GM19239 (cell line): ENCODE measurements around the gene NOB1.
A peak's percentile ranks its signal among the peaks of the same experiment; 100 is the strongest.

Source experiments
- DNase-seq: peaks from one replicate; pipeline ENCODE4 v3.0.0; 2011; ENCODE audit warnings: low spot score; ENCODE audit not compliant: insufficient read length
- FAIRE-seq: peaks from 2 replicates; lab custom pipeline; 2011; peaks lifted over from hg19 to GRCh38; lab: Jason Lieb, UNC

Gene NOB1

DNA sequence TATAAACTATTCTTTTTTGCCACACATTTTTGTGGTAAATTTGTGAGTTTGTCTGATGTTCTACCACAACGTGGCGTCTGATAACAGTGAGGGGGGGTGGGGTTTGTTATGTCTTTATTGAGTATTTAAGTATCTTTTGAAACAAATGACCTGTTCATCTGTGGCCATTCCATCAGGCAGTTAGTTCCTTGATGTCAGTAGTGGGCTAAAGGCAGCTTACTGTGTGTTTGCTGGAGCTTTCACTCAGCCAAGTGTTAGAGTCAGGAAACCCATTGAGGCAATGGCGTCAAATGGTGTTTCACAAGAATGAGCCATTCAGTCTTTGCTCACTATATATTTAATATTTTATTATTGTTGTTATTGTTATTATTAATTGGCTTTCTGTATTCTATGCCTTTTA is 56.3 kb downstream of the NOB1 start:
- no peak for DNase-seq
- FAIRE-seq, result no peak

DNA sequence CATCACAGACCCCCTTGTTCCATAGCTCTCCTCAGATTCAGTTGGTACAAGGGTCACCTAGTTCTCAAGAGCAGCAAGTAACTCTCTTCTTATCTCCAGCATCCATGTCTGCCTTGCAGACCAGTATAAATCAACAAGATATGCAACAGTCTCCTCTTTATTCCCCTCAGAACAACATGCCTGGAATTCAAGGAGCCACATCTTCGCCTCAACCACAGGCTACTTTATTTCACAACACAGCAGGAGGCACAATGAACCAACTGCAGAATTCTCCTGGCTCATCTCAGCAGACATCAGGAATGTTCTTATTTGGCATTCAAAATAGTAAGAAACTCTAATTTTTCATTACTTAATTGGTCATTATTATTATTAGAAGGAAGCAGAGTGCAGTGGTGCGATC is 60.8 kb downstream of the NOB1 start:
- FAIRE-seq (no peak), DNase-seq (no peak)

DNA sequence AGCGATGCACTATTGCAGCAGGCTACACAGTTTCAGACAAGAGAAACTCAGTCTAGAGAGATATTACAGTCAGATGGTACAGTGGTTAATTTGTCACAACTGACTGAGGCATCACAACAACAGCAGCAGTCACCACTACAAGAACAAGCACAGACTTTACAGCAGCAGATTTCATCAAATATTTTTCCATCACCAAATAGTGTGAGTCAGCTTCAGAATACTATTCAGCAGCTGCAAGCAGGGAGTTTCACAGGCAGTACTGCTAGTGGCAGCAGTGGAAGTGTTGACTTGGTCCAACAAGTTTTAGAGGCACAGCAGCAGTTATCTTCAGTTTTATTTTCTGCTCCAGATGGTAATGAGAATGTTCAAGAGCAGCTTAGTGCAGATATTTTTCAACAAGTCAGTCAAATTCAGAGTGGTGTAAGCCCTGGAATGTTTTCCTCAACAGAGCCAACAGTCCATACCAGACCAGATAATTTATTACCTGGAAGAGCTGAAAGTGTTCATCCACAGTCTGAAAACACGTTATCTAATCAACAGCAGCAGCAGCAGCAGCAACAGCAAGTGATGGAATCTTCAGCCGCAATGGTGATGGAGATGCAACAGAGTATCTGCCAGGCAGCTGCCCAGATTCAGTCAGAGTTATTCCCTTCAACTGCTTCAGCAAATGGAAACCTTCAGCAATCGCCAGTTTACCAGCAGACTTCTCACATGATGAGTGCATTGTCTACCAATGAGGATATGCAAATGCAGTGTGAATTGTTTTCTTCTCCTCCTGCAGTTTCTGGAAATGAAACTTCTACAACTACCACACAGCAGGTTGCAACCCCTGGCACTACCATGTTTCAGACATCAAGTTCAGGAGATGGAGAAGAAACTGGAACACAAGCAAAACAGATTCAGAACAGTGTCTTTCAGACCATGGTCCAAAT is 62.5 kb downstream of the NOB1 start:
- DNase-seq, result peak; percentile 9
- peak; percentile 52 for FAIRE-seq
